Activated T-helper 2 cell treated with anti-CD3 and anti-CD28 coated beads, Interferon-gamma antibody, Interleukin-2, Interleukin-4, amounts not matched to agents 10 μg/mL and 5 μg/mL and 100 μg/mL, durations not matched to agents 14 hours and 24 hours and 36 hours (primary cell): Measurements from ENCODE around the gene TPK1. TPM values are rescaled to one million over a fixed set of nuclear protein-coding genes. Genes with fewer than 3 reads are reported as not detected.

Experiments used
- DNase-seq: peaks from one replicate; pipeline ENCODE4 v3.0.0; 2021; ENCODE audit warnings: low spot score
- H3K27ac Mint-ChIP-seq: one replicate; pipeline ENCODE4 v1.8.0; 2021; ENCODE audit warnings: mixed read lengths
- H3K27me3 Mint-ChIP-seq: one replicate; pipeline ENCODE4 v1.8.0; 2021; ENCODE audit warnings: low read depth, mixed read lengths
- H3K36me3 Mint-ChIP-seq: one replicate; pipeline ENCODE4 v1.8.0; 2021; ENCODE audit warnings: low read depth, mixed read lengths
- H3K4me1 Mint-ChIP-seq: one replicate; pipeline ENCODE4 v1.8.0; 2021; ENCODE audit warnings: low read depth, mixed read lengths
- H3K4me3 Mint-ChIP-seq: one replicate; pipeline ENCODE4 v1.8.0; 2021; ENCODE audit warnings: low read depth, mild to moderate bottlenecking, moderate library complexity, mixed read lengths
- H3K9me3 Mint-ChIP-seq: one replicate; pipeline ENCODE4 v1.8.0; 2021; ENCODE audit warnings: mixed read lengths
- intact Hi-C: fragments of 100-400 bp; cut with micrococcal nuclease; formaldehyde crosslinking; loops from one replicate; pipeline ENCODE4 v1.15.1; 2023
- total RNA-seq: library from RNA; stranded (reverse); gene quantifications from 2 replicates; pipeline ENCODE4 v1.2.3, GENCODE V29; 2022

Gene TPK1
- total RNA-seq, 1 donor from 2014 or later = 17.5 TPM

DNA sequence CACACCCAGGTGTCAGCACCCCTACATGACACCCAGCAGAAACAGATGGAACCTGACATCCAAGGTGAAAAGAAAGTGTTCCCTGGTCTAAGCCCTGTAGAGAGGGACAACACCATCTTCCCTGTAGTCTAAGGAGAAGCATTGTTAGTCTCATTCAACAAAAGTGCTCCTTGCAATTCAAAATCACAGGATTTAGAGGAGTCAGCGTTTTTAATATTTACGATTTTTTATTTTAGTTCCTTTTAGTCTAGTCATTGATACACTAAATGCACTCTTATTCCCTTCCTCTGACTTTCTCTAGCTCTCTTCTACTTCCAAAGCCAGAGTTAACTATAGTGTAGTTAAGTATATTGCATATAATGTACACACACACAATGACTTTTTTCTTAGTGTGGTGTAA, 163.0 kb downstream of the TPK1 start:
- no peak overlapping the region for H3K4me3 Mint-ChIP-seq
- no peaks in the 10 kb centered on the region for H3K4me1 Mint-ChIP-seq
- H3K27me3 Mint-ChIP-seq = no peaks in the 10 kb centered on the region
- H3K9me3 Mint-ChIP-seq = no peaks in the 10 kb centered on the region
- intact Hi-C loops = no loop called here
- H3K27ac Mint-ChIP-seq = no peak overlapping the region
- no peak for DNase-seq
- H3K36me3 Mint-ChIP-seq = no peaks in the 10 kb centered on the region

GRCh38 chr7:144671429-144671828, 164.4 kb downstream of the TPK1 start:
- intact Hi-C loops = no loop called here
- Mint-ChIP-seq H3K27ac (no peak overlapping the region), H3K4me3 (no peak overlapping the region), H3K27me3 (no peaks in the 10 kb centered on the region), H3K36me3 (no peaks in the 10 kb centered on the region), H3K4me1 (no peaks in the 10 kb centered on the region), H3K9me3 (no peaks in the 10 kb centered on the region)
- DNase-seq = no peak

GRCh38 chr7:144670218-144670617, 165.6 kb downstream of the TPK1 start:
- no peak overlapping the region for H3K4me3 Mint-ChIP-seq
- intact Hi-C loops = no loop called here
- no peaks in the 10 kb centered on the region for H3K4me1 Mint-ChIP-seq
- no peaks in the 10 kb centered on the region for H3K9me3 Mint-ChIP-seq
- H3K27ac Mint-ChIP-seq = no peak overlapping the region
- no peaks in the 10 kb centered on the region for H3K36me3 Mint-ChIP-seq
- DNase-seq = no peak
- H3K27me3 Mint-ChIP-seq = no peaks in the 10 kb centered on the region

GRCh38 chr7:144668503-144668902, 167.3 kb downstream of the TPK1 start:
- Mint-ChIP-seq H3K27ac (no peak overlapping the region), H3K4me1 (no peaks in the 10 kb centered on the region), H3K27me3 (no peaks in the 10 kb centered on the region), H3K36me3 (no peaks in the 10 kb centered on the region), H3K9me3 (no peaks in the 10 kb centered on the region), H3K4me3 (no peak overlapping the region)
- intact Hi-C loops = no loop called here
- DNase-seq = no peak

- intact Hi-C loops = no loop called here
- H3K27ac Mint-ChIP-seq = no peak overlapping the region
- H3K4me3 Mint-ChIP-seq = no peak overlapping the region
- H3K9me3 Mint-ChIP-seq = no peaks in the 10 kb centered on the region
- DNase-seq = no peak
- H3K36me3 Mint-ChIP-seq = no peaks in the 10 kb centered on the region
- H3K27me3 Mint-ChIP-seq = no peaks in the 10 kb centered on the region
- no peaks in the 10 kb centered on the region for H3K4me1 Mint-ChIP-seq
These were observed 170.0 kb downstream of the TPK1 start for GRCh38 chr7:144665689-144666381.

DNA sequence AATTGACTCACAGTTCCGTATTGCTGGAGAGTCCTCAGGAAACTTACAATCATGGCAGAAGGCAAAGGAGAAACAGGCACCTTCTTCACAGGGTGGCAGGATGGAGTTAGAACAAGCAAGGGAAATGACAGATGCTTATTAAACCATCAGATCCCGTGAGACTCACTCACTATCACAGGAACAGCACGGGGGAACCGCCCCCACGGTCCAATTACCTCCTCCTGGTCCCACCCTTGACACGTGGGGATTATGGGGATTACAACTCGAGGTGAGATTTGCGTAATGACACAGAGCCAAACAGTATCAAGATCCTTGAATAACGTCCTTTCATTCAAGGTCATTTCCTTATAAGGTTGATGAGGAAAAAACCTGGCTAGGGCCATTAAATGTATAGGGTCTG, 176.6 kb downstream of the TPK1 start:
- Mint-ChIP-seq H3K27me3 (no peaks in the 10 kb centered on the region), H3K4me1 (no peaks in the 10 kb centered on the region), H3K9me3 (no peaks in the 10 kb centered on the region), H3K36me3 (no peaks in the 10 kb centered on the region), H3K4me3 (no peak overlapping the region), H3K27ac (no peak overlapping the region)
- intact Hi-C loops = no loop called here
- no peak for DNase-seq

GRCh38 chr7:144656965-144657517, 178.8 kb downstream of the TPK1 start:
- DNase-seq = no peak
- no peaks in the 10 kb centered on the region for H3K36me3 Mint-ChIP-seq
- no peak overlapping the region for H3K27ac Mint-ChIP-seq
- intact Hi-C loops = no loop called here
- H3K27me3 Mint-ChIP-seq = no peaks in the 10 kb centered on the region
- no peak overlapping the region for H3K4me3 Mint-ChIP-seq
- H3K9me3 Mint-ChIP-seq = no peaks in the 10 kb centered on the region
- peaks cover 1% of the 10 kb centered on the region for H3K4me1 Mint-ChIP-seq

DNA sequence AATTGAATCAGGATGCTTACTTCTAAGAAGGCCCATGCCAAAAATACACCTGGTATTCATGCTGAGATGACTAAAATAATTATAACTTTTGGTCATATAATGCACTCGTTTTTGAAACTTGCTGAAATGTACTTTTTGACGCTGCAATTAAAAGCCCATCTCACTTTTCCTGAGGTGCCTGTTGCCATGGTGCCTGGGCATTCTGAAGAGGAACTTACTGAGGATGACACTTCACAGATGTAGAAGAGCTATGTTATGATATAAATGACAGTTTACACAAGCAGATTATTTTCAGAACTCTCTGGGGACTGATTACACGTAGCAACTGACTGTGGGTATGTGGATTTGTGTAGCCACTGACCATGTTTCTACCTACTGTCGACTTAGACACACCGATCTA, 182.4 kb downstream of the TPK1 start:
- no peaks in the 10 kb centered on the region for H3K36me3 Mint-ChIP-seq
- no peak overlapping the region for H3K27ac Mint-ChIP-seq
- H3K4me3 Mint-ChIP-seq = no peak overlapping the region
- no peaks in the 10 kb centered on the region for H3K9me3 Mint-ChIP-seq
- intact Hi-C loops = no loop called here
- peaks cover 4% of the 10 kb centered on the region for H3K4me1 Mint-ChIP-seq
- DNase-seq = no peak
- no peaks in the 10 kb centered on the region for H3K27me3 Mint-ChIP-seq

DNA sequence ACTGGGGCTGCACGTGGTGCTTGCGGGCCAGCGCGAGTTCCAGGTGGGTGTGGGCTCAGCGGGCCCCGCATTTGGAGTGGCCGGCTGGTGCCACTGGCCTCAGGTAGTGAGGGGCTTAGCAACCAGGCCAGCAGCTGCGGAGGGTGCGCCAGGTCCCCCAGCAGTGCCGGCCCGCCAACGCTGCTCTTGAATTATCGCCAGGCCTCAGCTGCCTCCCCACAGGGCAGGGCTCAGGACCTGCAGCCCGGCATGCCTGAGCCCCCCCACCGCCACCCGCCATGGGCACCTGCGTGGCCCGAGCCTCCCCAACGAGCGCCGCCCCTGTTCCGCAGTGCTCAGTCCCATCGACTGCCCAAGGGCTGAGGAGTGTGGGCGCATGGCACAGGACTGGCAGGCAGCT, 185.4 kb downstream of the TPK1 start:
- no peaks in the 10 kb centered on the region for H3K27me3 Mint-ChIP-seq
- H3K4me3 Mint-ChIP-seq = no peak overlapping the region
- DNase-seq = no peak
- H3K4me1 Mint-ChIP-seq = peaks cover 4% of the 10 kb centered on the region
- intact Hi-C loops = no loop called here
- H3K9me3 Mint-ChIP-seq = no peaks in the 10 kb centered on the region
- H3K27ac Mint-ChIP-seq = no peak overlapping the region
- H3K36me3 Mint-ChIP-seq = no peaks in the 10 kb centered on the region

- no peak overlapping the region for H3K4me3 Mint-ChIP-seq
These were observed 186.7 kb downstream of the TPK1 start for GRCh38 chr7:144649120-144649519.

GRCh38 chr7:144641389-144642044, 194.3 kb downstream of the TPK1 start:
- no peak overlapping the region for H3K27ac Mint-ChIP-seq
- intact Hi-C loops = no loop called here
- H3K9me3 Mint-ChIP-seq = no peaks in the 10 kb centered on the region
- no peaks in the 10 kb centered on the region for H3K4me1 Mint-ChIP-seq
- DNase-seq = no peak
- no peaks in the 10 kb centered on the region for H3K27me3 Mint-ChIP-seq
- H3K36me3 Mint-ChIP-seq = no peaks in the 10 kb centered on the region
- H3K4me3 Mint-ChIP-seq = no peak overlapping the region

More at GRCh38 chr7:144649120-144649519, 186.7 kb downstream of the TPK1 start:
- H3K9me3 Mint-ChIP-seq = no peaks in the 10 kb centered on the region
- no peaks in the 10 kb centered on the region for H3K36me3 Mint-ChIP-seq
- no peaks in the 10 kb centered on the region for H3K27me3 Mint-ChIP-seq
- intact Hi-C loops = no loop called here
- no peak for DNase-seq
- H3K4me1 Mint-ChIP-seq = peaks cover 4% of the 10 kb centered on the region
- H3K27ac Mint-ChIP-seq = no peak overlapping the region

GRCh38 chr7:144632724-144633123, 203.1 kb downstream of the TPK1 start:
- intact Hi-C loops = no loop called here
- H3K27me3 Mint-ChIP-seq = no peaks in the 10 kb centered on the region

DNA sequence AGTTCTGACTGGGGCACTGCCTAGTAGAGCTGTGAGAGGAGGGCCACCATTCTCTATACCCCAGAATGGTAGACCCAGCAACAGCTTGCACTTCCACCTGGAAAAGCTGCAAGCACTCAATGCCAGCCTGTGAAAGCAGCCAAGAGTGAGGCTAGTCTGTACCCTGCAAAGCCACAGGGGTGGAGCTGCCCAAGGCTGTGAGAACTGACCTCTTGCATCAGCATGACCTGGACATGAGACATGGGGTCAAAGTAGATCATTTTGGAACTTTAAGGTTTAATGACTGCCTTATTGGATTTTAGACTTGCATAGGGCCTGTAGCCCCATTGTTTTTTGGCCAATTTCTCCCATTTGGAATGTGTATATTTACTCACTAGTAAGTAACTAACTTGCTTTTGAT, 206.3 kb downstream of the TPK1 start:
- DNase-seq = no peak
- Mint-ChIP-seq H3K27ac (no peak overlapping the region), H3K27me3 (no peaks in the 10 kb centered on the region), H3K36me3 (no peaks in the 10 kb centered on the region), H3K9me3 (no peaks in the 10 kb centered on the region), H3K4me3 (no peak overlapping the region), H3K4me1 (no peaks in the 10 kb centered on the region)
- intact Hi-C loops = no loop called here

More at GRCh38 chr7:144632724-144633123, 203.1 kb downstream of the TPK1 start:
- Mint-ChIP-seq H3K4me3 (no peak overlapping the region), H3K4me1 (no peaks in the 10 kb centered on the region), H3K36me3 (no peaks in the 10 kb centered on the region), H3K9me3 (no peaks in the 10 kb centered on the region), H3K27ac (no peak overlapping the region)
- no peak for DNase-seq
